ENCODE measurements around the gene RYR1.

DNA sequence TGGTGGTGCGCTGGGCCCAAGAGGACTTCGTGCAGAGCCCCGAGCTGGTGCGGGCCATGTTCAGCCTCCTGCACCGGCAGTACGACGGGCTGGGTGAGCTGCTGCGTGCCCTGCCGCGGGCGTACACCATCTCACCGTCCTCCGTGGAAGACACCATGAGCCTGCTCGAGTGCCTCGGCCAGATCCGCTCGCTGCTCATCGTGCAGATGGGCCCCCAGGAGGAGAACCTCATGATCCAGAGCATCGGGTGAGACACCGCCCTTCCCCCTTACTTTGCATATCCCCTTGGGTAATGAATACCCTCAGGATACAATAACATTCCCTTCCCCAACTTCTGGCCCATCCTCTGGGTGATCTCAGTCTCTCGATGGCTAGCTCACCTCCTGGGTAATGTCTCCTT lies 60.9 kb downstream of the RYR1 start:
- TF ChIP-seq, protein P1, sequence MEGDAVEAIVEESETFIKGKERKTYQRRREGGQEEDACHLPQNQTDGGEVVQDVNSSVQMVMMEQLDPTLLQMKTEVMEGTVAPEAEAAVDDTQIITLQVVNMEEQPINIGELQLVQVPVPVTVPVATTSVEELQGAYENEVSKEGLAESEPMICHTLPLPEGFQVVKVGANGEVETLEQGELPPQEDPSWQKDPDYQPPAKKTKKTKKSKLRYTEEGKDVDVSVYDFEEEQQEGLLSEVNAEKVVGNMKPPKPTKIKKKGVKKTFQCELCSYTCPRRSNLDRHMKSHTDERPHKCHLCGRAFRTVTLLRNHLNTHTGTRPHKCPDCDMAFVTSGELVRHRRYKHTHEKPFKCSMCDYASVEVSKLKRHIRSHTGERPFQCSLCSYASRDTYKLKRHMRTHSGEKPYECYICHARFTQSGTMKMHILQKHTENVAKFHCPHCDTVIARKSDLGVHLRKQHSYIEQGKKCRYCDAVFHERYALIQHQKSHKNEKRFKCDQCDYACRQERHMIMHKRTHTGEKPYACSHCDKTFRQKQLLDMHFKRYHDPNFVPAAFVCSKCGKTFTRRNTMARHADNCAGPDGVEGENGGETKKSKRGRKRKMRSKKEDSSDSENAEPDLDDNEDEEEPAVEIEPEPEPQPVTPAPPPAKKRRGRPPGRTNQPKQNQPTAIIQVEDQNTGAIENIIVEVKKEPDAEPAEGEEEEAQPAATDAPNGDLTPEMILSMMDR (IDR thresholded peaks at IDR 0.05), result no peak
- TF ChIP-seq POLR2A (IDR thresholded peaks at IDR 0.05), result no peak
- TF ChIP-seq EP300 (IDR thresholded peaks at IDR 0.05; ENCODE audit: low read depth), result no peak
- TF ChIP-seq POLR2AphosphoS5 (IDR thresholded peaks at IDR 0.05), result no peak

All from transverse colon (tissue), 4 donors.